Astrocyte (in vitro differentiated cells and primary cell): ENCODE measurements around the gene EMC7. TPM values are rescaled to one million over a fixed set of nuclear protein-coding genes. Genes with fewer than 3 reads are reported as not detected.

Experiments used
- DNase-seq: peaks from one replicate; pipeline ENCODE4 v3.0.0-alpha.2; 2010; ENCODE audit warnings: low read depth
- FAIRE-seq: peaks from 2 replicates; lab custom pipeline; 2011; peaks lifted over from hg19 to GRCh38; lab: Jason Lieb, UNC
- H2AFZ ChIP-seq: 2 replicates; pipeline ENCODE4 v1.6.0; 2012; ENCODE audit warnings: low read depth, low read length, inconsistent platforms
- H3K27ac ChIP-seq: 2 replicates; pipeline ENCODE4 v1.5.1; 2011; ENCODE audit warnings: low read depth, low read length, inconsistent platforms
- H3K27me3 ChIP-seq: 2 replicates; pipeline ENCODE4 v1.6.0; 2011; ENCODE audit warnings: low read length, inconsistent platforms; ENCODE audit not compliant: insufficient read depth
- H3K36me3 ChIP-seq: 2 replicates; pipeline ENCODE4 v1.5.1; 2011; ENCODE audit warnings: low read length, inconsistent platforms; ENCODE audit not compliant: insufficient read depth
- H3K4me1 ChIP-seq: 2 replicates; pipeline ENCODE4 v1.5.1; 2011; ENCODE audit warnings: low read length, inconsistent platforms; ENCODE audit not compliant: insufficient read depth
- H3K4me2 ChIP-seq: 2 replicates; pipeline ENCODE4 v1.6.0; 2012; ENCODE audit warnings: low read length, inconsistent platforms
- H3K4me3 ChIP-seq: 2 replicates; pipeline ENCODE4 v1.5.1; 2011; ENCODE audit warnings: low read depth, mild to moderate bottlenecking, low read length, inconsistent platforms; ENCODE audit not compliant: insufficient read depth
- H3K79me2 ChIP-seq: 2 replicates; pipeline ENCODE4 v1.6.0; 2012; ENCODE audit warnings: mild to moderate bottlenecking, low read length, inconsistent platforms; ENCODE audit not compliant: insufficient read depth
- H3K9ac ChIP-seq: 2 replicates; pipeline ENCODE4 v1.6.0; 2012; ENCODE audit warnings: mild to moderate bottlenecking, low read length, inconsistent platforms
- H3K9me3 ChIP-seq: 2 replicates; pipeline ENCODE4 v1.5.1; 2012; ENCODE audit warnings: low read depth, mild to moderate bottlenecking, low read length, inconsistent platforms; ENCODE audit not compliant: insufficient read depth
- H4K20me1 ChIP-seq: 2 replicates; pipeline ENCODE4 v1.6.0; 2012; ENCODE audit warnings: low read length, inconsistent platforms; ENCODE audit not compliant: insufficient read depth
- H3K27ac Mint-ChIP-seq: one replicate; pipeline ENCODE4 v1.8.0; 2021; ENCODE audit warnings: mild to moderate bottlenecking, mixed read lengths; ENCODE audit not compliant: unreplicated experiment
- H3K27me3 Mint-ChIP-seq: one replicate; pipeline ENCODE4 v1.8.0; 2021; ENCODE audit warnings: low read depth, mixed read lengths; ENCODE audit not compliant: unreplicated experiment
- H3K36me3 Mint-ChIP-seq: one replicate; pipeline ENCODE4 v1.8.0; 2021; ENCODE audit warnings: low read depth, mixed read lengths; ENCODE audit not compliant: unreplicated experiment
- H3K4me1 Mint-ChIP-seq: one replicate; pipeline ENCODE4 v1.8.0; 2021; ENCODE audit warnings: low read depth, mixed read lengths; ENCODE audit not compliant: unreplicated experiment
- H3K4me3 Mint-ChIP-seq: one replicate; pipeline ENCODE4 v1.8.0; 2021; ENCODE audit warnings: mild to moderate bottlenecking, moderate library complexity, mixed read lengths; ENCODE audit not compliant: unreplicated experiment
- H3K9me3 Mint-ChIP-seq: one replicate; pipeline ENCODE4 v1.8.0; 2021; ENCODE audit warnings: mild to moderate bottlenecking, mixed read lengths; ENCODE audit not compliant: unreplicated experiment
- EZH2 ChIP-seq: IDR thresholded peaks from 2 replicates; pipeline ENCODE4 v1.6.1; 2012; ENCODE audit warnings: mild to moderate bottlenecking, low read length, inconsistent platforms; ENCODE audit not compliant: insufficient read depth
- total RNA-seq: library from RNA; stranded (reverse); gene quantifications from 2 replicates; pipeline ENCODE4 v1.2.1, GENCODE V29; 2021
- TF ChIP-seq, protein P1 (sequence below): IDR thresholded peaks from 2 replicates; pipeline ENCODE4 v1.5.1; 2011; ENCODE audit warnings: low read depth, mild to moderate bottlenecking, inconsistent platforms, low read length, moderate library complexity; ENCODE audit not compliant: insufficient read depth

The EMC7 gene
- total RNA-seq, 1 donor from 2014 or later: 120 TPM

DNA sequence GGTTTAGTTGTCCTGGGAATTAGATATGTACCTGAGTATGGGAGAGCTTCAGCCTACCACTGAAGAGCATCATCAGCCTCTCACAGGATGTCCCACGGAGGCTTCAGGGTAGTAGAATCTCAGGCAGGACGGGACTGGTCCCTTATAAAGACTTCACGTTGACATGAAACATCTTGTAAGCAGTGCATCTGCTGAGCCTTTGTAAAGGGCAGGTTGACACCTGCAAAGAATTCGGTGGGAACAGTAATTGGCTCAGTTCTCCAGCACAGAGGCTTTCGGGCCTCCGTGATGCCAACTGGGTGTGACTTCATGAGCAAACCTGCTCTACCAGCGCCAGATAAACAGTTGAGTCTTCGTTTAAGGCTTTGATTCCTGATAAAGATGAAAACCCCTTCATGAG is 35.7 kb downstream of the EMC7 start:
- H3K79me2 ChIP-seq: no peaks in the 10 kb centered on the region
- no peaks in the 10 kb centered on the region for H3K9me3 ChIP-seq
- no peak overlapping the region for H3K9ac ChIP-seq
- no peak overlapping the region for H2AFZ ChIP-seq
- H3K4me2 ChIP-seq: no peak overlapping the region
- DNase-seq (no peak), FAIRE-seq (no peak)
- no peaks in the 10 kb centered on the region for H3K9me3 Mint-ChIP-seq
- no peaks in the 10 kb centered on the region for H3K36me3 ChIP-seq
- H3K4me1 ChIP-seq: no peaks in the 10 kb centered on the region
- no peak overlapping the region for H3K27ac Mint-ChIP-seq
- H3K27me3 Mint-ChIP-seq: no peaks in the 10 kb centered on the region
- H3K4me3 ChIP-seq: no peak overlapping the region
- no peak overlapping the region for H3K27ac ChIP-seq
- H3K4me3 Mint-ChIP-seq: no peak overlapping the region
- no peaks in the 10 kb centered on the region for H3K4me1 Mint-ChIP-seq
- TF ChIP-seq, protein P1, sequence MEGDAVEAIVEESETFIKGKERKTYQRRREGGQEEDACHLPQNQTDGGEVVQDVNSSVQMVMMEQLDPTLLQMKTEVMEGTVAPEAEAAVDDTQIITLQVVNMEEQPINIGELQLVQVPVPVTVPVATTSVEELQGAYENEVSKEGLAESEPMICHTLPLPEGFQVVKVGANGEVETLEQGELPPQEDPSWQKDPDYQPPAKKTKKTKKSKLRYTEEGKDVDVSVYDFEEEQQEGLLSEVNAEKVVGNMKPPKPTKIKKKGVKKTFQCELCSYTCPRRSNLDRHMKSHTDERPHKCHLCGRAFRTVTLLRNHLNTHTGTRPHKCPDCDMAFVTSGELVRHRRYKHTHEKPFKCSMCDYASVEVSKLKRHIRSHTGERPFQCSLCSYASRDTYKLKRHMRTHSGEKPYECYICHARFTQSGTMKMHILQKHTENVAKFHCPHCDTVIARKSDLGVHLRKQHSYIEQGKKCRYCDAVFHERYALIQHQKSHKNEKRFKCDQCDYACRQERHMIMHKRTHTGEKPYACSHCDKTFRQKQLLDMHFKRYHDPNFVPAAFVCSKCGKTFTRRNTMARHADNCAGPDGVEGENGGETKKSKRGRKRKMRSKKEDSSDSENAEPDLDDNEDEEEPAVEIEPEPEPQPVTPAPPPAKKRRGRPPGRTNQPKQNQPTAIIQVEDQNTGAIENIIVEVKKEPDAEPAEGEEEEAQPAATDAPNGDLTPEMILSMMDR: no peak
- no peak for TF ChIP-seq EZH2
- H3K36me3 Mint-ChIP-seq: no peaks in the 10 kb centered on the region
- no peaks in the 10 kb centered on the region for H4K20me1 ChIP-seq
- H3K27me3 ChIP-seq: no peaks in the 10 kb centered on the region

DNA sequence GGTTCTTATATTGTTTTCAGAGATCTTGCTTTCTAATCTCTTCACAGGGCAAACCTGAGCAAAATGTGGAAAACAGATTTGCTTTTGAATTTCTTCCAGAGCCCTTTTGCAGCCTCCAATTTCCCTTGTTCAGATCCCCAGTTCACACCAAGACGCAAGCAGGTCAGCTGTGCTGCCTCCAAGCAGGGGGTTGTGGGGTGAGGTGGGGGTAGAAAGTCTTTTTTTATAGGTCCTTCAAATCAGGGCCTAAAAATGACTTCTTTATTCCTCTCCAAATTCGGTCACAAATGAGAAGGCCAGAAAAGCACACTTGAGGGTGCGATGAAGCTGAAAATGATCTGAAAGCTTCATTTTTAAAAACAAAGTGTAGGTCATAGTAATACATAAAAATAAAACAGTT is 36.4 kb downstream of the EMC7 start:
- Mint-ChIP-seq H3K27ac (no peak overlapping the region), H3K4me3 (no peak overlapping the region)
- H4K20me1 ChIP-seq: no peaks in the 10 kb centered on the region

GRCh38 chr15:34064438-34064837 is 37.2 kb downstream of the EMC7 start:
- no peaks in the 10 kb centered on the region for H3K9me3 Mint-ChIP-seq
- H3K4me3 ChIP-seq: no peak overlapping the region
- H3K79me2 ChIP-seq: no peaks in the 10 kb centered on the region
- no peak overlapping the region for H3K4me2 ChIP-seq
- no peaks in the 10 kb centered on the region for H3K9me3 ChIP-seq
- no peak overlapping the region for H3K27ac ChIP-seq
- no peak overlapping the region for H2AFZ ChIP-seq
- no peaks in the 10 kb centered on the region for H3K36me3 Mint-ChIP-seq
- no peak overlapping the region for H3K27ac Mint-ChIP-seq
- H3K36me3 ChIP-seq: no peaks in the 10 kb centered on the region
- TF ChIP-seq, protein P1: no peak
- no peak for TF ChIP-seq EZH2
- peaks cover 3% of the 10 kb centered on the region for H3K4me1 Mint-ChIP-seq
- H3K27me3 ChIP-seq: no peaks in the 10 kb centered on the region
- no peak for DNase-seq
- no peak overlapping the region for H3K4me3 Mint-ChIP-seq
- H4K20me1 ChIP-seq: no peaks in the 10 kb centered on the region
- H3K9ac ChIP-seq: no peak overlapping the region
- FAIRE-seq: no peak
- H3K4me1 ChIP-seq: no peaks in the 10 kb centered on the region
- no peaks in the 10 kb centered on the region for H3K27me3 Mint-ChIP-seq

More for the DNA sequence above, 36.4 kb downstream of the EMC7 start:
- Mint-ChIP-seq H3K4me1 (no peaks in the 10 kb centered on the region), H3K9me3 (no peaks in the 10 kb centered on the region), H3K27me3 (no peaks in the 10 kb centered on the region), H3K36me3 (no peaks in the 10 kb centered on the region)
- no peak for TF ChIP-seq EZH2
- TF ChIP-seq, protein P1: no peak
- H3K4me2 ChIP-seq: no peak overlapping the region
- no peaks in the 10 kb centered on the region for H3K9me3 ChIP-seq
- DNase-seq: no peak
- no peaks in the 10 kb centered on the region for H3K36me3 ChIP-seq
- H2AFZ ChIP-seq: no peak overlapping the region
- H3K27ac ChIP-seq: no peak overlapping the region
- H3K4me1 ChIP-seq: no peaks in the 10 kb centered on the region
- H3K4me3 ChIP-seq: no peak overlapping the region
- FAIRE-seq: no peak
- H3K9ac ChIP-seq: no peak overlapping the region
- no peaks in the 10 kb centered on the region for H3K79me2 ChIP-seq
- H3K27me3 ChIP-seq: no peaks in the 10 kb centered on the region
